ENCODE measurements around the gene SHROOM4. TPM values are rescaled to one million over a fixed set of nuclear protein-coding genes. Genes with fewer than 3 reads are reported as not detected.

Gene SHROOM4
- total RNA-seq, 1 donor from 2014 or later: 7.0 TPM

DNA sequence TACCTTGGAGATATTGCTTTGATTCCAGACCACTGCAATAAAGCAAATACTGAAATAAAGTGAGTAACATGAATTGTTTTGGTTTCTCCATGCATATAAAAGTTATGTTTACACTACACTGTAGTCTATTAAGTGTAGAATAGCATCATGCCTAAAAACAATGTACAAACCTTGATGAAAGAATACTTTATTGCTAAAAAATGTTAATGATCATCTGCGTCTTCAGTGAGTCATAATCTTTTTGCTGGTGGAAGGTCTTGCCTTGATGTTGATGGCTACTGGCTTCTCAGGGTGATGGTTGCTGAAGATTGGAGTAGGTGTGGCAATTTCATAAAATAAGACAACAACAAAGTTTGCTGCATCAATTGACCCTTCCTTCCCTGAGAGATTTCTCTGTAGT lies 145.1 kb downstream of the SHROOM4 start:
- H2AFZ ChIP-seq (ENCODE audit: low read depth, low read length): no peak overlapping the region
- TF ChIP-seq EZH2 (IDR thresholded peaks at IDR 0.05; ENCODE audit: insufficient read depth, low read length) (no peak), CTCF (IDR thresholded peaks at IDR 0.05; ENCODE audit: insufficient read depth, low read depth, low read length) (no peak)
- DNase-seq (ENCODE audit: low read depth) (no peak), FAIRE-seq (peak; percentile 73)
- no peaks in the 10 kb centered on the region for H3K36me3 ChIP-seq (ENCODE audit: insufficient read depth, low read length)
- H3K27me3 ChIP-seq (ENCODE audit: insufficient read depth, low read length): no peaks in the 10 kb centered on the region
- Mint-ChIP-seq H3K4me1 (ENCODE audit: low read depth, unreplicated experiment) (no peaks in the 10 kb centered on the region), H3K4me3 (ENCODE audit: unreplicated experiment) (no peak overlapping the region), H3K27ac (ENCODE audit: unreplicated experiment) (no peak overlapping the region), H3K36me3 (ENCODE audit: low read depth, unreplicated experiment) (no peaks in the 10 kb centered on the region), H3K27me3 (ENCODE audit: low read depth, unreplicated experiment) (no peaks in the 10 kb centered on the region), H3K9me3 (ENCODE audit: unreplicated experiment) (no peaks in the 10 kb centered on the region)
- H3K9ac ChIP-seq (ENCODE audit: low read length): no peak overlapping the region
- no peak overlapping the region for H3K27ac ChIP-seq (ENCODE audit: low read depth, low read length)
- H3K79me2 ChIP-seq (ENCODE audit: insufficient read depth, low read length): no peaks in the 10 kb centered on the region
- no peaks in the 10 kb centered on the region for H3K4me1 ChIP-seq (ENCODE audit: insufficient read depth, low read length)
- no peaks in the 10 kb centered on the region for H4K20me1 ChIP-seq (ENCODE audit: insufficient read depth, low read length)
- H3K4me3 ChIP-seq (ENCODE audit: insufficient read depth, low read depth, low read length): no peak overlapping the region
- no peaks in the 10 kb centered on the region for H3K9me3 ChIP-seq (ENCODE audit: insufficient read depth, low read depth, low read length)
- H3K4me2 ChIP-seq (ENCODE audit: low read length): no peak overlapping the region

GRCh38 chrX:50648156-50648555 lies 165.8 kb downstream of the SHROOM4 start:
- no peak overlapping the region for H3K4me3 ChIP-seq (ENCODE audit: insufficient read depth, low read depth, low read length)
- no peaks in the 10 kb centered on the region for H3K27me3 ChIP-seq (ENCODE audit: insufficient read depth, low read length)
- DNase-seq (ENCODE audit: low read depth): peak; percentile 64
- no peaks in the 10 kb centered on the region for H3K9me3 ChIP-seq (ENCODE audit: insufficient read depth, low read depth, low read length)
- Mint-ChIP-seq H3K27me3 (ENCODE audit: low read depth, unreplicated experiment) (no peaks in the 10 kb centered on the region), H3K27ac (ENCODE audit: unreplicated experiment) (no peak overlapping the region), H3K4me1 (ENCODE audit: low read depth, unreplicated experiment) (peaks cover 5% of the 10 kb centered on the region), H3K9me3 (ENCODE audit: unreplicated experiment) (no peaks in the 10 kb centered on the region), H3K4me3 (ENCODE audit: unreplicated experiment) (no peak overlapping the region), H3K36me3 (ENCODE audit: low read depth, unreplicated experiment) (no peaks in the 10 kb centered on the region)
- H3K27ac ChIP-seq (ENCODE audit: low read depth, low read length): no peak overlapping the region
- no peak overlapping the region for H2AFZ ChIP-seq (ENCODE audit: low read depth, low read length)
- H3K4me2 ChIP-seq (ENCODE audit: low read length): no peak overlapping the region
- H3K9ac ChIP-seq (ENCODE audit: low read length): no peak overlapping the region
- peak; percentile 49 for FAIRE-seq
- H3K4me1 ChIP-seq (ENCODE audit: insufficient read depth, low read length): no peaks in the 10 kb centered on the region
- H3K79me2 ChIP-seq (ENCODE audit: insufficient read depth, low read length): no peaks in the 10 kb centered on the region
- H4K20me1 ChIP-seq (ENCODE audit: insufficient read depth, low read length): no peaks in the 10 kb centered on the region
- no peak for TF ChIP-seq CTCF (IDR thresholded peaks at IDR 0.05; ENCODE audit: insufficient read depth, low read depth, low read length)
- no peak for TF ChIP-seq EZH2 (IDR thresholded peaks at IDR 0.05; ENCODE audit: insufficient read depth, low read length)
- H3K36me3 ChIP-seq (ENCODE audit: insufficient read depth, low read length): no peaks in the 10 kb centered on the region

- H3K27ac Mint-ChIP-seq (ENCODE audit: unreplicated experiment): no peak overlapping the region
- H3K36me3 Mint-ChIP-seq (ENCODE audit: low read depth, unreplicated experiment): peaks cover 3% of the 10 kb centered on the region
- DNase-seq (ENCODE audit: low read depth): no peak
- Histone ChIP-seq H3K4me2 (ENCODE audit: low read length) (no peak overlapping the region), H4K20me1 (ENCODE audit: insufficient read depth, low read length) (no peaks in the 10 kb centered on the region), H3K27ac (ENCODE audit: low read depth, low read length) (no peak overlapping the region), H2AFZ (ENCODE audit: low read depth, low read length) (no peak overlapping the region), H3K9me3 (ENCODE audit: insufficient read depth, low read depth, low read length) (no peaks in the 10 kb centered on the region), H3K4me3 (ENCODE audit: insufficient read depth, low read depth, low read length) (no peak overlapping the region), H3K79me2 (ENCODE audit: insufficient read depth, low read length) (no peaks in the 10 kb centered on the region), H3K36me3 (ENCODE audit: insufficient read depth, low read length) (no peaks in the 10 kb centered on the region), H3K9ac (ENCODE audit: low read length) (no peak overlapping the region), H3K27me3 (ENCODE audit: insufficient read depth, low read length) (no peaks in the 10 kb centered on the region), H3K4me1 (ENCODE audit: insufficient read depth, low read length) (no peaks in the 10 kb centered on the region)
- TF ChIP-seq CTCF (IDR thresholded peaks at IDR 0.05; ENCODE audit: insufficient read depth, low read depth, low read length): no peak
- no peak for TF ChIP-seq EZH2 (IDR thresholded peaks at IDR 0.05; ENCODE audit: insufficient read depth, low read length)
- no peak overlapping the region for H3K4me3 Mint-ChIP-seq (ENCODE audit: unreplicated experiment)
- no peak for FAIRE-seq
- no peaks in the 10 kb centered on the region for H3K9me3 Mint-ChIP-seq (ENCODE audit: unreplicated experiment)
- H3K4me1 Mint-ChIP-seq (ENCODE audit: low read depth, unreplicated experiment): peaks cover 5% of the 10 kb centered on the region
- H3K27me3 Mint-ChIP-seq (ENCODE audit: low read depth, unreplicated experiment): no peaks in the 10 kb centered on the region
These were observed 169.5 kb downstream of the SHROOM4 start for GRCh38 chrX:50644496-50644895.

Data from astrocyte (in vitro differentiated cells and primary cell).